Measurements from ENCODE around the gene ZNF837. TPM values are rescaled to one million over a fixed set of nuclear protein-coding genes. Genes with fewer than 3 reads are reported as not detected.

ZNF837 gene
- polyA plus RNA-seq, 1 donor (not counting 4 experiments of a cell fraction or from before 2014, with no cell fraction given): 0.29 TPM

DNA sequence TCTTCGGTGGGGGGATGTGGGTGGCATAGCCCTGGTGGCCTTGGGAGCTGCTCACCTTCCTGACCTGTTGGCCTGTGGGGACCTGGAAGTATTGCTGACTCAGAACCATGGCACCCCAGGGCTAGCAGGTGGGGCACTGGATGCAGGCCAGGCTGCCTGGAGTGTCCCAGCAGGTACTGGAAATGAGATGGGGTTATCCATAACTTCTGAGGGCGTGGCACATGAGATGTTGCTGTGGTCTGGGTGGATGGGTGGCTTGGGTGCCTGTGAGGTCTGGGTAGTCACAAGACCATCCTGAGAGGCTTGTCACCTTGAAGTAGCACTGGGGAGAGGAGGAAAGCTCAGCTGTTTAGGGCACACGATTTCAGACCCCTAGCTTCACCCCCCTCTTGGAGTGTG, 14.0 kb upstream of the ZNF837 start:
- DNase-seq (ENCODE audit: low read depth, low spot score) (no peak), FAIRE-seq (no peak)
- Histone ChIP-seq H4K20me1 (ENCODE audit: control insufficient read depth, extremely low read depth, insufficient read depth, low read length) (peaks cover 40% of the 10 kb centered on the region), H3K79me2 (ENCODE audit: control insufficient read depth, insufficient read depth, low read length) (peaks cover 33% of the 10 kb centered on the region), H3K9me3 (ENCODE audit: control insufficient read depth, low read depth, low read length) (no peaks in the 10 kb centered on the region), H3K4me1 (ENCODE audit: control insufficient read depth, extremely low read depth, insufficient read depth, low read length) (peaks cover 35% of the 10 kb centered on the region), H3K9ac (ENCODE audit: control insufficient read depth, extremely low read depth, insufficient read depth, low read length) (no peak overlapping the region), H2AFZ (ENCODE audit: control insufficient read depth, low read length) (no peak overlapping the region), H3K4me2 (ENCODE audit: control insufficient read depth, extremely low read depth, insufficient read depth, low read depth, low read length) (no peak overlapping the region), H3K27ac (ENCODE audit: control insufficient read depth, insufficient read depth, low read length) (peak overlapping the region; percentile 25), H3K27me3 (ENCODE audit: control insufficient read depth, extremely low read depth, insufficient read depth, low read length) (no peaks in the 10 kb centered on the region), H3K4me3 (ENCODE audit: control insufficient read depth in 2 of 3, extremely low read depth in 1 of 3, insufficient read depth in 2 of 3, low read depth in 1 of 3, low read length in 3 of 3) (no peak overlapping the region), H3K36me3 (ENCODE audit: control insufficient read depth in 2 of 2, extremely low read depth in 1 of 2, insufficient read depth in 2 of 2, low read length in 2 of 2) (peaks cover 22 to 30% of the 10 kb centered on the region in 2 experiments), H3K9me1 (ENCODE audit: control insufficient read depth, extremely low read depth, insufficient read depth, low read length) (peaks cover 5% of the 10 kb centered on the region)
- TF ChIP-seq, protein P1, sequence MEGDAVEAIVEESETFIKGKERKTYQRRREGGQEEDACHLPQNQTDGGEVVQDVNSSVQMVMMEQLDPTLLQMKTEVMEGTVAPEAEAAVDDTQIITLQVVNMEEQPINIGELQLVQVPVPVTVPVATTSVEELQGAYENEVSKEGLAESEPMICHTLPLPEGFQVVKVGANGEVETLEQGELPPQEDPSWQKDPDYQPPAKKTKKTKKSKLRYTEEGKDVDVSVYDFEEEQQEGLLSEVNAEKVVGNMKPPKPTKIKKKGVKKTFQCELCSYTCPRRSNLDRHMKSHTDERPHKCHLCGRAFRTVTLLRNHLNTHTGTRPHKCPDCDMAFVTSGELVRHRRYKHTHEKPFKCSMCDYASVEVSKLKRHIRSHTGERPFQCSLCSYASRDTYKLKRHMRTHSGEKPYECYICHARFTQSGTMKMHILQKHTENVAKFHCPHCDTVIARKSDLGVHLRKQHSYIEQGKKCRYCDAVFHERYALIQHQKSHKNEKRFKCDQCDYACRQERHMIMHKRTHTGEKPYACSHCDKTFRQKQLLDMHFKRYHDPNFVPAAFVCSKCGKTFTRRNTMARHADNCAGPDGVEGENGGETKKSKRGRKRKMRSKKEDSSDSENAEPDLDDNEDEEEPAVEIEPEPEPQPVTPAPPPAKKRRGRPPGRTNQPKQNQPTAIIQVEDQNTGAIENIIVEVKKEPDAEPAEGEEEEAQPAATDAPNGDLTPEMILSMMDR (optimal IDR thresholded peaks at IDR 0.05 in 1 of 3, IDR thresholded peaks at IDR 0.05 in 1 of 3, conservative IDR thresholded peaks at IDR 0.05 in 1 of 3; ENCODE audit: extremely low read depth in 1 of 3, insufficient read depth in 2 of 3, low read length in 3 of 3): no peak
- TF ChIP-seq EZH2 (IDR thresholded peaks at IDR 0.05; ENCODE audit: low read length): no peak
- dilution Hi-C loops (cut with MboI; ENCODE audit: extremely low pct_ligation_motif_present, low sequenced_read_pairs): no loop called here

DNA sequence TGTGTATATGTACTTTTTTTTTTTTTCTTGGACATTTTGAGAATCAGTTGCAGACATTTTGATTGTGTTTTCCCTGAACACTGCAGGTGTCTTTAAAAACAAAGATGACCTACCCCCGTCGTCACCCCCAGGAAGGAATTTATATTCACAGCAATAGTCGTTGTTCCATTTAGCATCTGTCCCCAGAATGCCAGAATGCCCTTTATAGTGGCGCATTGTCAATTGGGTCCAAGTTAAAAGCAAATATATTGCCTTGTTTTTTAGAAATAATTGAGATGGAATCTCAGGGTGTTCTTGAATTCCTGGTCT, 12.8 kb upstream of the ZNF837 start:
- Histone ChIP-seq H4K20me1 (ENCODE audit: control insufficient read depth, extremely low read depth, insufficient read depth, low read length) (peaks cover 40% of the 10 kb centered on the region), H3K4me1 (ENCODE audit: control insufficient read depth, extremely low read depth, insufficient read depth, low read length) (peaks cover 40% of the 10 kb centered on the region), H3K4me3 (ENCODE audit: control insufficient read depth in 2 of 3, extremely low read depth in 1 of 3, insufficient read depth in 2 of 3, low read depth in 1 of 3, low read length in 3 of 3) (no peak overlapping the region), H3K36me3 (ENCODE audit: control insufficient read depth in 2 of 2, extremely low read depth in 1 of 2, insufficient read depth in 2 of 2, low read length in 2 of 2) (peaks cover 24 to 37% of the 10 kb centered on the region in 2 experiments), H3K4me2 (ENCODE audit: control insufficient read depth, extremely low read depth, insufficient read depth, low read depth, low read length) (no peak overlapping the region), H3K27ac (ENCODE audit: control insufficient read depth, insufficient read depth, low read length) (no peak overlapping the region), H3K9me3 (ENCODE audit: control insufficient read depth, low read depth, low read length) (no peaks in the 10 kb centered on the region), H3K27me3 (ENCODE audit: control insufficient read depth, extremely low read depth, insufficient read depth, low read length) (no peaks in the 10 kb centered on the region), H3K9me1 (ENCODE audit: control insufficient read depth, extremely low read depth, insufficient read depth, low read length) (peaks cover 5% of the 10 kb centered on the region), H3K79me2 (ENCODE audit: control insufficient read depth, insufficient read depth, low read length) (peaks cover 41% of the 10 kb centered on the region), H2AFZ (ENCODE audit: control insufficient read depth, low read length) (no peak overlapping the region), H3K9ac (ENCODE audit: control insufficient read depth, extremely low read depth, insufficient read depth, low read length) (no peak overlapping the region)
- TF ChIP-seq, protein P1 (optimal IDR thresholded peaks at IDR 0.05 in 1 of 3, IDR thresholded peaks at IDR 0.05 in 1 of 3, conservative IDR thresholded peaks at IDR 0.05 in 1 of 3; ENCODE audit: extremely low read depth in 1 of 3, insufficient read depth in 2 of 3, low read length in 3 of 3): no peak
- no peak for TF ChIP-seq EZH2 (IDR thresholded peaks at IDR 0.05; ENCODE audit: low read length)
- dilution Hi-C loops (cut with MboI; ENCODE audit: extremely low pct_ligation_motif_present, low sequenced_read_pairs): no loop called here
- FAIRE-seq (no peak), DNase-seq (ENCODE audit: low read depth, low spot score) (no peak)
